NCI-H146 treated with DMSO at 0.1 percent for 48 hours (cell line): ENCODE measurements around the gene FANCC.
"Not testable (repeated sequence)": the region's sequence is repeated elsewhere in the genome, so short reads cannot be mapped to it uniquely, and the experiment has no call there.

Source experiments
- DNase-seq: peaks from one replicate; lab custom pipeline; 2025; ENCODE audit not compliant: unreplicated experiment; lab: John Stamatoyannopoulos, UW

The FANCC gene

DNA sequence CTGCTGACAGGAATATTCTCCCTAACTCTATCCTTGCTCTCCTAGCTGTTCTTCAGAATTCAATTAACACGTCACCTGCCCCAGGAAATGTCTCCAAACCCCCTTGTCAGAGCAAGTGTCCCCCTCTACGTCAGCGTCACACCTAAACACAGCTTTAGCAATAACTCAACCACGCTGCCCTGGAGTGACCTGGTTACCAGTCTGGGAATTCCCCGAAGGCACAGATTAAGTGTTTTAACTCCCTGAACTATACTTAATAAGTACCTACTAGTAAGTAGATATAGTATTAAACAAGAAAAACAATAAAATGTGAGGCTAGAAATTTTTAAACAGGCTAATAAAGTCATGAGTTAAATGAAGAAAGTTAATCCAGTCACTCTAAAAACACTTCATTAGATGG lies 78.4 kb downstream of the FANCC start:
- DNase-seq: no peak

DNA sequence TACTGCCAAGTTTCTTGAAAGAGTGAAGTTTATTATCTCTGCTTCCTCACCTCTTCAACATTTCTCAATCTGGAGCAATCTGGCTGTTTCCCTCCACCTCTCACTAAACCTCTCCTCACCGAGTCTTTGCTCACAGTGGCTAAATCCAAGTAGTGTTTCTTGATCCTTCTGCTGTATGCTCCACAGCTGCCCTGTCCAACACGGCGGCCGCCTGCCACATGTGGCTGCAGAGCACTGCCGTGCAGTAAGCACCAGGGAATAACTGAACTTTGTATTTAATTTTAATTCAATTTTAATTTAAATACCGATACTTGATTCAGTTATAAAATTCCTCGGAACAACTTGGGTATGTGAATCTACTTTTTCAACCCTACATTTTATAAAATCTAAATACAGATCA lies 80.2 kb downstream of the FANCC start:
- DNase-seq: no peak

DNA sequence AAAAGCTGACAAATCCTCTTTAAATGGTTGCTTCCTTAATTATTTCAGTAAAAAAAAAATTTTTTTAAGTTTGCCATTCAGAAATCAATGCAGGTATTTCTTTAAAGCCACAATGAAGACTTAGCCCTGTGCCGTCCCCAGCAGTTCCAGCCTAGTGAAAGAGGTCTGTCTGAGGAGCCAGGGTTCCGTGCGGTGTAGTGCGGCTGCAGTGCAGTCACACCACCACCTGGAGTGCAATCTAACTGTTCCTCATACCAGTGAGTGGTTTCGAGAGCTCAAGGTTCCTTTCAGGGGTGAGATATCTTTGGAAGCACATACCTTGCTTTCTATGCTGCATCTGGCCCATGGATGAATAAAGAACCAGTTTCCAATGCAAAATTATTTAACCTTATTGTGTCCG lies 87.5 kb downstream of the FANCC start:
- DNase-seq: no peak

DNA sequence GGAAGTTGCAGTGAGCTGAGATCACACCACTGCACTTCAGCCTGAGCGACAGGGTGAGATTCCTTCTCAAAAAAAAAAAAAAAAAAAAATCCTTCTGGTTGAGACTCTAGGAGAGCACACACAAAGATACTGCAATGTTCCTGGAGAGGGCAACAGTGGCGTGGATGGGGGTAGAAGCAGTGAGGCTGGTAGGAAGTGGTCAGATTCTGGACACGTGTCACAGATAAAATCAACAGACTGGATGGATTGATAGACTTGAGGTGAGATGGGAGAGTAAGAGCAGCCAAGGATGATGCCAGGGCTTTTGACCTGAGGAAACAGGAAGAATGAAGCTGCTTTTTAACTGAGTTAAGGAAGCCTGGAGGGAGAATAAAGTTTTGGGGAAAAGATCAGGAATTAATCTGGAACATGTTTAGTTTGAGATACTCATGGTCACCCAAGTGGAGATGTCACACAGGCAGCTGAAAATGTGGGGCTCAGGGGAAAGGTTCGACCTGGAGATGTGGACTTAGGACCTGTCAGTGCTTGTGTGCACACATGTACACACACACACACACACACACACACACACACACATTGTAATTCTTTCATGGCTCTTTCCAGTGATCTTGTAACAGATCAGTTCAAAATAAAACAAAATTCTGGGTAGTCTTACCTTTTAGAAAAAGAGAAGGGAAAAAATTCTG lies 88.1 kb downstream of the FANCC start:
- DNase-seq: no peak

DNA sequence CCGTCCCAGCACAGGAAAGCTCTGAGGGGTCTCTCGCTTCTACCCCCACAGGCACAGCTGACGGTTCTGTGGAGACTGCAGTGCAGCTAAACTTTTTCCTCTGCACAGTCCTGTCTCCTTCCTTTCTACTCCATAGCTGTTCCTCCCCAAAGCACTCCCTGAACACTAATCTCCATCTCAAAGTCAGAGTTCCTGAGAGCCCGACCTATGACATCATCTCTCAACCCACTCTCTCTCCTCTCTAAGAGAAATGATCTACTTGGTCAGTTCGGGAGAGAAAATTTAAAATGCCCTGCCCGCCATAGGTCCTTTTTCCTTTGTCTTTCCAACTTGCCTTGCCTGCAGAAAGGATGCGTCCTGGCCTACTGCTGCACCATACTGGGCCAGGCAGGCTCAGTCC lies 90.6 kb downstream of the FANCC start:
- DNase-seq: no peak

DNA sequence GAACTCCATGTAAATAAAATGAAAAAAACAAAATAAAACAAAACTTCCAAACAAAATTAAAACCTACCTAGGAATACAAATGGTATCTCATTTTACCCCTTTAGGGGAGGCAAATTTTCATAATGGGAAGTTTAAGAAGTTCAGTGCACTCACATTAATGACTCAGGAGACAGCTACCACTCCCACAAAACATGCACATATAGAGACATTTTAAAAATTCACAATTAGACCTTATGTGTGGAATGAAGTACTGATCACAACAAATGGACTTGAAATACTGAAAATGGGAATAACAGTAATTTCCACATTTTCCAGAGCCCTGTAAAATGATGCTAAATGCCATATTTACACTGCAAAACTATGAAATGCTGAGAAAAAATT lies 91.8 kb downstream of the FANCC start:
- DNase-seq: no peak

DNA sequence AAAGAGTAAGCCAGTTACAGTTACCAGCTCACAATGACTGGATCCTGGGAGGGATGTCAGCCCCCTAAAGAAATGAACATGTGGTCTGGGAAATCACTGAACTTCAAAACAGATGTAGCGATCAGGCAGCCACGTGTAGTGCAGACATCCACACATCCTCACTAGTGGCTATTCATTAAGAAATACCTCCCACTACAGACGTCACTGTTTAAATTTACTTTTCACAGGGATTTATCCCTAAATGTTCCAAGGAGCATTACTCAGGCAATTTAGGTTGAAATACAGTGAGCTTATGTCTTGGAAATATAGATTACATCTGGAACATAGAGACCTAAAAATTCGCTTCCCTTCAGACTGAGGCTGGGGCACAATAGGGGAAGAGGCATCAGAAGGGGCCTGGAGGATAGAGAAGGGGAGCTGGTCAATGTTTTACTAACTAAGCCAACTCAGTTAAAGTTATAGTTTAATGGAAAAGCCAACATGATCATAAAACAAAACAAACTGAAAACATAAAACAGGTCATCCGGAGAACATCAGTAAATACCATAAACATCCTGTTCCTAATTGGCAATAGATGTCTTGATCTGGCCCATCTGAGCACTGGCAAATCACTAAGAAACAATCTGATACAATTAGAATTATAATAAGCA lies 92.3 kb downstream of the FANCC start:
- no peak for DNase-seq

DNA sequence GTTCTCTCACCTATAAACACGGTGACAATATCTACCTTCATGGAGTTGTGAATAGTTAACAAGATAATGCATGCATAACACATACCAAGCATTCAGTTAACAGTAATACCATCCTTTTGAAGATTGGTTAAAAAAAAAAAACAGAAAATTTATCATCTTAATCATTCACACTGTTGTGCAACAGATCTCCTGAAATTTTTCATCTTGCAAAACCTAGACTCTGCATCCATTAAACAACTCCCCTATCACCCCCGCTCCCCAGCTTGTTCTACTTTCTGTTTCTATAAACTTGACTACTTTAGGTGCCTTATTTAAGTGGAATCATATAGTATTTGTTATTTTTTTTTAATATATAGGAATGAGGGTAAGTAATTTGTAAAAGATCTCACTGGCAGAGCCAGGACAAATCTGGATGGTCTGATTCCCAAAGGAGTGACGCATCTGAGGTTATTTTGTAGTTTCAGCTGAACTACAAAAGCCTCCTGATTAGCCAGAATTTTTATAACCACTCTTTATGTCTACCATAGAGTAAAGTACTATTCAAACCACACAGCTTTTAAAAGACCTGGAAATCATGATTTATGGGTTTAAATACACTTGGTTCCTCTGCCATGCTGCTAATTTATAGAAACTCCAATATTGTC lies 93.0 kb downstream of the FANCC start:
- DNase-seq: no peak

DNA sequence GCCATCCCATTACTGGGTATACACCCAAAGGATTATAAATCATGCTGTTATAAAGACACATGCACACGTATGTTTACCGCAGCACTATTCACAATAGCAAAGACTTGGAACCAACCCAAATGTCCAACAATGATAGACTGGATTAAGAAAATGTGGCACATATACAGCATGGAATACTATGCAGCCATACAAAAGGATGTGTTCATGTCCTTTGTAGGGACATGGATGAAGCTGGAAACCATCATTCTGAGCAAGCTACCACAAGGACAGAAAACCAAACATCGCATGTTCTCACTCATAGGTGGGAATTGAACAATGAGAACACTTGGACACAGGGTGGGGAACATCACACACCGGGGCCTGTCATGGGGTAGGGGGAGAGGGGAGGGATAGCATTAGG lies 97.2 kb downstream of the FANCC start:
- not testable (repeated sequence) for DNase-seq

DNA sequence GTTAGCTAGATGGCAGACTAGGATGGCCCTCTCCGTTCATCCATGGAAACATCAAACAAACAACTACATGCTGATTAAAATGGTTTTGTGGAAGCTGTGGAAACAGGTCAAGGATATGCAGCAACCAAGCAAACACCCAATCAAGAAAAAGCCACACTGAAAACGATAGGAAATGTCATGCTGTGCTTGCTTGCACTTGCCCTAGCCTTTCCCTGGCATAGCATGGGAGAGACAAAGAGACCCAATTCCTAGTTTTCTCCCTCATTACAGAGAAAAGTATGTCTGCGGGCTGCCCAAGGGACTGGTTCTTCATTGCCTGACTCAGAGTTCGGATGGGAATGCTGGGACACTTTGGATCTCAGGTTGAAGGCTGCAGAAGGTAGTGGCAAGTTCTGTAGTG lies 98.7 kb downstream of the FANCC start:
- no peak for DNase-seq

DNA sequence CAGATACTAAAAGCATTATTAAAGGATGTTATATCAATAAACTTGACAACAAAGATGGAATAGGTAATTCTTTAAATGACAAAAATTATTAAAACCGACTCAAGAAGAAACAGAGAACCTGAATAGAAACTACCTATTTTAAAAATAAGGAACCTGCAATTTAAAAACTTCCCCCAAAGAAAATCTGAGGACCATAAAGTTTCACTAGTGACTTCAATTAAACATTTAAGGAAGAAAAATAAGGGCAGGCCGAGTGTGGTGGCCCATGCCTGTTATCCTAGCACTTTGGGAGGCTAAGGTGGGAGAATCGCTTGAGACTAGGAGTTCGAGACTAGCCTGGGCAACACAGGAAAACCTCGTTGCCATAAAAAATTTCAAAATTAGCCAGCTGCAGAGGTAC lies 99.6 kb downstream of the FANCC start:
- no peak for DNase-seq

DNA sequence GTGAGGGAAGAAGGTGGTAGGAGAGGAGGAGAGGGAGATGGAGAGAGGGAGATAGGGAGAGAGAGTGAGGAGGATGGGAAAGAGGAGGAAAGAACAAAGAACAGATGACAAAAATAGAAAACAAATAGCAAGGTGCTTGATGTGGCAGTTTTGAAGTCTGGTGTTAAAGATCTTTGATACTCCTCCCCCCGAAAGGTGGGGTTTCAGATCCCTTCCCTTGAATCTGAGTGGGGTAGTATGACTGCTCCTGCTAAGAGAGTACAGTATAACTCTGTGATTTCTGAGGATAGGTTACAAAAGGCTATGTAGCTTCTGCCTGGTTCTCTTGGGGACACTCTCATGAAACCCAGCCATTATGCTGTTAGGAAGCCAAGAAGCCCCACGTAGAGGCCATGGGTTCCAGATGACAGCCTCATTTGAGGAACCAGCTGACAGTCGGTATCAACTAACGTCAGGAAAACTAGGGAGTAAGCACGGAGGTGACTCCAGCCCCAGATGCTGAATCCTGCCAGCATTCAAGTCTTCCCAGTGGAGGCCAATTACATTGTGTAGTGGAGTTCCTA lies 102.1 kb downstream of the FANCC start:
- no peak for DNase-seq

DNA sequence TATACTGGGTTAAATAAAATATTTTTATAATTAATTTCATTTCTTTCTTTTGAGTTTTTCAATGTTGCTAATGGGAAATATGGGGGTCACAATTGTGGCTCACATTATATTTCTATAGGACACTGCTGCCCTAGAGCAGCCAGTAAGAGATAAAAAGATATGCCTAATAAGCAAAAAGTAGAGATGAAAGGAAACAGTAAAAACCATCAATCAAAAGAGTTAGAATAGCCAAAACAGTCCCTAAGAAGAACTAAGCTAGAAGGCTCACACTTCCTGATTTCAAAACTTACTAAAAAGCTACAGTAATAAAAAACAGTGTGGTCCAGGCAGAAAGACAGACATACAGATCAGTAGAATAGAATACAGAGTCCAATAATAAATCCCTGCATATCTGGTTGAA lies 104.4 kb downstream of the FANCC start:
- no peak for DNase-seq

DNA sequence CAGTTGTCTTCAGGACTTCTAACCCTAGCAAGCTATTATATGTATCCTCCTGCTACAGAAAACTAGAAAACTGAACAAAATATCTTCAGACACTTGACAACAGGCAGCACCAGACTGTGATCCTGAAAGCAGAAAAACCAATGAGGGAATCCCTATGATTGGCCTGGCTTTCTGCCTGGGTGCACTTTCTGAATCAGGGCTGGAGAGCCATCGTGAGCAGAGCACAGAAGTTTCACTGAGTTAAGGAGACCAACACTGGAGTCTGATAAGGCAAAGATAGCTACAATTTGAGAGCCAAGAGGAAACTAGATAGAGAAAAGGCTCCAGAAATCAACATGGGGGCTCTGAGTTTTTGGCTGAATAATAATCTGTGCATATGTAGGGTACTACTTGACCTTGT lies 106.5 kb downstream of the FANCC start:
- no peak for DNase-seq

DNA sequence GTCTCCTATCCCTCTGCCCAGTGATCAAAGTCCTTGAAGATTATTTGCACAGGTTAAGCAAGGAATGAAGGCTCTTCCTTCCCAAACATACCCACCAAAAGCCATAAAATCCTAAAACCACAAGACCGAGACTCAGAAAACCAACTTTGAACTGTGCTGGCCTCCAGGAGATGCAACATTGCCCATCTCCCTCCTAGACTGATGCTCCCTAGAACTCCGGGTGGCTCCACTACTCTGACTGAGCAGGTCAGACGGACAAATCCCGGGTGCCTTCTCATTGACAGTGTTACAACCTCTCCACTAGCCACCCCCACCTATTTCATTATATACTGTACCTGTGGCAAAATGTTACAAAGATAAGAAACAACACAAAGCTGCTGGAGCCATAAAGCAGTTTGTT lies 110.1 kb downstream of the FANCC start:
- no peak for DNase-seq

DNA sequence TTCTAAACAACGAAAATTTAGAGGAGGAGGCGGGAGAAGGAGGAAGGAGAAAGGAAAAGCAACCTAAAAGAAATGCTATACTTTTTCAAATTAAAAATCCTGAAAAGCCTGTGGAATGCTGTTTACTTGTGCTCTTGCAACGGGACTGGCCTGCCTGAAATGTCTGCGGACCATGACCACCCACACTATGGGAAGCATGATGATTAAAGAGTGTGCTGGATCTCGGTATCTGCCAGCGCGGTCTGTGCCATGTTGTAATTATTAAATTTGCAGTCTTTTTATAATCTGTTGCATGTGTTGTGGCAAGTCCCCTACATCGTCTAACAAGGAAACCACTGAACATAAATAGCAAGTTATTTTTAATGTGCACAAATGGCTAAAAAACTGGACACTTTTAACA lies 111.4 kb downstream of the FANCC start:
- no peak for DNase-seq

DNA sequence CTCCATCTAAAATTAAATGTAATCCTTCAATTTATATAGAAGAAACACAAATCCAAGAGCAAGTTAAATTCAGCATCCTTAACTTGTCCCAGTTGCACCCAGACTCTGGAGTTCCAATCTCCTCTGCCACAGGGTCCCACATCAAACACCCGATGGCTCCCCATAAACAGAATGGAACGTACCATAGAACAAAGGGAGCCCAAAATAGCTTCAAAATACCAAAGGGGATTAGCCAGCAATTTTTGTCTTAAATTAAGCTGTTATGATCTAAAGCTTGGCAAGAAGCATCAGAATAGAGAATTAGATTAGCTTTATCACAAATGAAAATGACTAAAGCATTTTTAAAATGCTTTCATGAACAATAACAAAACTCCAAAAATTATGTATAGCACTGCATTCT lies 112.8 kb downstream of the FANCC start:
- no peak for DNase-seq

DNA sequence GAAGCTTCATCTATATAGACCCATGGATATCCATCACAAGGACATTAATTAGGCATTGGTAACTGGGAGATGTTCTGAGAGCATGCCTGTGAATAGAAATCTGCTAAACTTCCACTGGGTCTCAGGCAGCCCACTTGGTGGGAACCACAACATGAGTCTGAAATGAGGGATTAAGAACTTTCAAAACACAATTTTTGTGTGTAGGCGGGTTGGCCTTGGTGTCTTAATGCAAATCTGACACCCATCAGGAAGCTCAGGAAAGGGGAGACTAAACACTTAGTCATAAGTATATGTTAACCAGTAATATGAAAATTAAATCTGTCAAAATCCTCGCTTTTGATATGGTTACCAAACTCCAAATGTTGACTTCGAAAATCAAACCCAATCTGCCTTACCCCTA lies 113.2 kb downstream of the FANCC start:
- no peak for DNase-seq

DNA sequence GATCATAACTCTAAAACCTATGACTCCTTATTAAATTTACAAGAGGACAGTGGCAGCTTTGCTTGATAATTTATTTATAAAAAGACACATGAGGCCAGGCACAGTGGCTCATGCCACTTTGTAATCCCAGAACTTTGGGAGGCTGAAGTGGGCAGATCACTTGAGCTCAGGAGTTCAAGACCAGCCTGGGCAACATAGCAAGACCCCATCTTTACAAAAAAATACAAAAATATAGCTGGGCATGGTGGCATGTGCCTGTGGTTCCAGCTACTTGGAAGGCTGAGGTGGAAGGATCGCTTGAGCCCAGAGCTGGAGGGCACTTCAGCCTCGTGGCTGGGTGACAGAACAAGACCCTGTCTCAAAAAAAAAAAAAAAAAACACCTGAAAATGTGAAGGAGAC lies 114.5 kb downstream of the FANCC start:
- not testable (repeated sequence) for DNase-seq

DNA sequence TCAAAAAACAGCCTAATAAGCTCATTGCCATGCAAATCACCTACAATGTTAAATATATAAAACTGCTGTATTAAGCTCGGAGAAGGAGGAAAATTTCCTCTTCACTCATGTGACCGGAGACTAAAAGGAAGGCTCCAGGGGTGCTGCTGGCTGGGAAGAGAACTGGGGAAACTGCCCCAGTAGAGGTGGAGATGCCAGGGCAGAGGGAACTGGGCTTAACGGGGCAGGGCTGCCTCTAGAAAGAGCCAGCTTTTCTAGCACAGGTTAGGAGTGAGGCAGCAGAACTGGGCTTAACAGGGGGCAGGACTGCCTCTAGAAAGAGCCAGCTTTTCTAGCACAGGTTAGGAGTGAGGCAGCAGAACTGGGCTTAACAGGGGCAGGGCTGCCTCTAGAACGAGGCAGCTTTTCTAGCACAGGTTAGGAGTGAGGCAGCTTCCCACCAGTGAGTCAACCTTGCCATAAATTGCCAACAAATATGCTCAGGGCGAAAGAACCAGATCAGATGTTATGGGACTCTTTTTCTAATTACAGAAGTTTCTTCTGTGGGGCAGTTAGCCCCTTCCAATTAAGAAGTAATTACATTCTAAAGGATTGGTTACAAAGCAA lies 115.3 kb downstream of the FANCC start:
- no peak for DNase-seq

DNA sequence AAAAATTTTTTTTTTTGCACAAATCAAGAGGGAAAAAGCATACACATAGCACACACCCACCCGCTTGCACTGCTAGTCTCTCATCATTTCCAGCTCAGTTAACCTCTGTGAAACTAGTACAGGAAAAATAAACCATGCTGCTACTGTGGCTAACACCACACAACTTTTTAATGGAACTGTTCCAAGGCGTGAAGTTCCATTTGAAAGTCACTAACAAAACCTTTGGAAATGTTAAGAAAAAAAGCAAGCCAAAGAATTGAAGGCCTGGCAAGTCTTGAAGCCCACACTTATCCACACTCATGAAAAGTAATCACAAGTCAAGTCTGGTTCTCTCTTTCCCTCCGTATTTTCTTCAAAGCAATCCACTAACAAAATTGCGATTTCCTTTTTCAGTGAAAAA lies 116.3 kb downstream of the FANCC start:
- DNase-seq: no peak

DNA sequence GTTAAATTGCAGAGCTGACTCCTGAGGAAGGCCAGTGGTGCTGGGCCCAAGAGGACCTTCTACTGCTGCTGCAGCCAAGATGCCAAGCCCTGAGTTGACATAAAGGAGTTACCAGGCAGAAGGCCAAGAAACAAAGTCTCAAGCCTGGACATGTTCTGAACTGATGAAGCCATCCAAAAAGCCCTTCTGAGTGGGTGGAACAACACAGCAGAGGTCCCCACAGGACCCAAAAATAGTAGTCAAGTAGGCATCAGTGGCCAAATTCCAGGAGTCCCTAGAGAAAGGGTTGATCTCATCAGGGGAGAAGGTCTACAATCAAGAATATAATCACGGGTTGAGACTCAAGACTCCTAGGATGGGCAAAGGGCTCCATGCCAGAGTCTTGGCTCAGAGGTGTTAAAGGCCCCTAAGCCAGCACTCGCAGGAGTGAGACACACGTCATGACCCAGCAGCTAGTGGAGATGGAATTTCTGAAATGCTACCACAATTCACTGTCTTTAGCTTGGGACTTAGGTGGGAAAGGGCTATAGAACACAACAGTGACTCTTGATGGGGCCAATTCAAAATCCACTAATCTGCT lies 119.7 kb downstream of the FANCC start:
- DNase-seq: no peak
